Measurements from ENCODE around the gene CORO7.

The CORO7 gene

GRCh38 chr16:4332623-4333307 lies 83.6 kb downstream of the CORO7 start:
- peaks cover 5% of the 10 kb centered on the region; the same call in 1 of the 2 replicates for H3K36me3 ChIP-seq (ENCODE audit: insufficient read depth, low read length)
- H3K9me3 ChIP-seq (ENCODE audit: control insufficient read depth, insufficient read depth, low read length) = no peaks in the 10 kb centered on the region
- H3K9ac ChIP-seq (ENCODE audit: low read depth, low read length) = no peak overlapping the region
- peaks cover 10% of the 10 kb centered on the region; the same call in 1 of the 2 replicates for H3K4me1 ChIP-seq (ENCODE audit: insufficient read depth, low read length)

- H3K9me3 ChIP-seq (ENCODE audit: control insufficient read depth, insufficient read depth, low read length) = no peaks in the 10 kb centered on the region
- no peak overlapping the region for H3K9ac ChIP-seq (ENCODE audit: low read depth, low read length)
- H3K4me1 ChIP-seq (ENCODE audit: insufficient read depth, low read length) = peaks cover 12% of the 10 kb centered on the region; the same call in 1 of the 2 replicates
- peaks cover 5% of the 10 kb centered on the region; the same call in 1 of the 2 replicates for H3K36me3 ChIP-seq (ENCODE audit: insufficient read depth, low read length)
These were observed 84.3 kb downstream of the CORO7 start for GRCh38 chr16:4332083-4332482.

- H3K9ac ChIP-seq (ENCODE audit: low read depth, low read length) = no peak overlapping the region
- peaks cover 17% of the 10 kb centered on the region; the same call in 1 of the 2 replicates for H3K4me1 ChIP-seq (ENCODE audit: insufficient read depth, low read length)
- H3K36me3 ChIP-seq (ENCODE audit: insufficient read depth, low read length) = peaks cover under 1% of the 10 kb centered on the region; the same call in 1 of the 2 replicates
- no peaks in the 10 kb centered on the region for H3K9me3 ChIP-seq (ENCODE audit: control insufficient read depth, insufficient read depth, low read length)
These were observed 86.0 kb downstream of the CORO7 start for GRCh38 chr16:4330277-4330874.

- H3K4me1 ChIP-seq (ENCODE audit: insufficient read depth, low read length) = peaks cover 23% of the 10 kb centered on the region
- no peaks in the 10 kb centered on the region for H3K9me3 ChIP-seq (ENCODE audit: control insufficient read depth, insufficient read depth, low read length)
- H3K36me3 ChIP-seq (ENCODE audit: insufficient read depth, low read length) = no peaks in the 10 kb centered on the region
- H3K9ac ChIP-seq (ENCODE audit: low read depth, low read length) = peak overlapping the region; percentile 46; the same call in 1 of the 2 replicates
These were observed 87.3 kb downstream of the CORO7 start for GRCh38 chr16:4328782-4329775.

DNA sequence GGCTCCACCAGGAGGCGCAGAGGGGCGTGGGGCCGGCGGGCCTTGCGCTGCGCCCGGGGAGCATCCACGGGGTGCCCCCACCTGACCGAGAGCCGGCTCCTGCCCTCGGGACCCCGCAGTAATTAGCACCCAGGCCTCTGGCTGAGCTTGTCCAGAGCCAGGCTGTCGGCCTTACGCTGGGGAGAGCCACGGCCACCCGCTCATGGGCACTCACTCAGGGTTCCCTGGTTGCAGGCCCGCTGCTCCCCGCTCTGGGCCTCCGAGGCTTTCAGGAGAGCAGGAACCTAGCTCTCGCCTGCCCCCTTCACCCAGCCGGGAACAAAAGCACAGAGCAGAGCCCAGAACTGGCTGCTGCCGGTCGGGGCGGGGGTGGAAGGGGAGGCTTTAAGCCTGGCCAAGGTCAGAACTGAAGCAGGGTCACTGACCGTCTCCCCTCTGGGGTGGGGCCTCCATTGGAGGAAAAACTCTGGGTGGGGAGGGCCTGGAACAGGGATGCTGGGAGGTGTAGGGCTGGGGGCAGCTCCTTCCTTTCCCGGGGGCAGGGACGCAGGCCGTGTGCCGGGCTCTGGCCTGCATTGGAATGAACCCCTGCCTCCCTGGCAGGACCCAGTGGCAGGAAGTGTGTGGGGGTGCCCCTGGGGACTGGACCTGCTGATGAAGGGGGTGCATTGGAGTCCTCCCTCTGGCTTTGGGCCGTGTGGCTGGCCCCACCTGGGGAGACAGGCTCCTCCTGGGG lies 88.2 kb downstream of the CORO7 start:
- Histone ChIP-seq H3K9ac (ENCODE audit: low read depth, low read length) (peak overlapping the region; percentile 46), H3K9me3 (ENCODE audit: control insufficient read depth, insufficient read depth, low read length) (no peaks in the 10 kb centered on the region), H3K36me3 (ENCODE audit: insufficient read depth, low read length) (no peaks in the 10 kb centered on the region), H3K4me1 (ENCODE audit: insufficient read depth, low read length) (peaks cover 31% of the 10 kb centered on the region)

GRCh38 chr16:4327386-4328045 lies 88.9 kb downstream of the CORO7 start:
- Histone ChIP-seq H3K4me1 (ENCODE audit: insufficient read depth, low read length) (peaks cover 35% of the 10 kb centered on the region), H3K9ac (ENCODE audit: low read depth, low read length) (peak overlapping the region; percentile 46; the same call in 1 of the 2 replicates), H3K36me3 (ENCODE audit: insufficient read depth, low read length) (no peaks in the 10 kb centered on the region), H3K9me3 (ENCODE audit: control insufficient read depth, insufficient read depth, low read length) (no peaks in the 10 kb centered on the region)

DNA sequence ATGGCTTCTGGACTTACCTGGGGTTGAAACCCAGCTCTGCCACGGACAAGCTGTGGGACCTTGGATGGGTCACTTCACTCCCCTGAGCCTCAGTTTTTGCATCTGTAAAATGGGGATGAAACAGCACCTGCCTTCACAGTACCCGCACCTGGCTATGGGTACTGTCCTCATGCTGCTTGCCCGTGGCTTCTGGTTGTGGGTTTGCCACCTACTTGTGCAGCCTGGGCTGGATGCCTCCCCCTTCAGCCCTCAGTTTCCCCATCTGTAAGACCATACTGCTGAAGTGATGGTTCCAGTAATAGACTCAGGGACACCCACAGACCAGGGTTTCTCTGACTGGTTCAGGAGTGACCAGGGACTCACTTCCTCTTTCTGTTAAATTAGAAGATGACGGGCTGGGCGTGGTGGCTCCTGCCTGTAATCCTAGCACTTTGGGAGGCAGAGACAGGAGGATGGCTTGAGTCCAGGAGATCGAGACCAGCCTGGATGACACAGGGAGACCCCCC lies 91.1 kb downstream of the CORO7 start:
- Histone ChIP-seq H3K36me3 (ENCODE audit: insufficient read depth, low read length) (no peaks in the 10 kb centered on the region), H3K9ac (ENCODE audit: low read depth, low read length) (no peak overlapping the region), H3K9me3 (ENCODE audit: control insufficient read depth, insufficient read depth, low read length) (no peaks in the 10 kb centered on the region), H3K4me1 (ENCODE audit: insufficient read depth, low read length) (peaks cover 38% of the 10 kb centered on the region)

DNA sequence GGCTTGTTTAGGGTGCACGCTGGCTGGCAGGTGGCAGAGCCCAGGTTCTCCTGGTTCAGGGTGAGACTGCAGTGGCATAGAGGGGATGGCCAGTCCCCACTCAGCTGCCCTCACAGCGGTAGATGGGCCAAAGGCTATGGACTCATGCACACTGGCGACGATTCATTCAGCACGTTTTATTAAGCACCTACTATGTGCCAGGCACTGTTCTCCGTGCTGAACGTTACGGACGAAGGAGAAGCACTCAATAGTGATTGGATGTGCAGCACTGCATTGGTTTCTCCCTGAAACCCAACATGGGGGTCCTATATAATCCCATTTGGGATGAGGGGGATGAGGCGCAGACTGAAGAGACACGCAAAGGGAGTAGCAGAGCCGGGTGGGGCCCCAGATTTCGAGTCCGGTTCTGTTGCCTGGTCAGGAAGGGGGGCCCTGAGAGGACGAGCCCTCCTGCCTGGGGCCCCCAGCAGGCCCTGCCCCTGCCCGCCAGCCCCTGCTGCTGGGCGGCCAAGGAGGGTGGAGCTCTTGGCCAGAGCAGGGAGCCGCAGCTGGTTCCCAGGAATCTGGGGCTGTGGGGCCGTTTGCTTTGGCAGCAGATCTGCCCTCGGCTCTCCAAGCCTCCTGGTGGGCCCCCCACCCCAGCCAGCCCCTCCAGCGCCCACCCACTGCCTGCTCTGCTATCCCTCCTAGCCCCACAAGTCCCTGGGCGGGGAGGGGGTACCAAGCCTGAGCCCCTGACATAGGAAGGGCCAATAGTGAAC lies 91.7 kb downstream of the CORO7 start:
- no peak overlapping the region for H3K9ac ChIP-seq (ENCODE audit: low read depth, low read length)
- H3K4me1 ChIP-seq (ENCODE audit: insufficient read depth, low read length) = peaks cover 44% of the 10 kb centered on the region
- no peaks in the 10 kb centered on the region for H3K9me3 ChIP-seq (ENCODE audit: control insufficient read depth, insufficient read depth, low read length)
- no peaks in the 10 kb centered on the region for H3K36me3 ChIP-seq (ENCODE audit: insufficient read depth, low read length)

GRCh38 chr16:4323845-4324488 lies 92.4 kb downstream of the CORO7 start:
- no peaks in the 10 kb centered on the region for H3K9me3 ChIP-seq (ENCODE audit: control insufficient read depth, insufficient read depth, low read length)
- H3K36me3 ChIP-seq (ENCODE audit: insufficient read depth, low read length) = no peaks in the 10 kb centered on the region
- H3K9ac ChIP-seq (ENCODE audit: low read depth, low read length) = no peak overlapping the region
- H3K4me1 ChIP-seq (ENCODE audit: insufficient read depth, low read length) = peaks cover 47% of the 10 kb centered on the region

DNA sequence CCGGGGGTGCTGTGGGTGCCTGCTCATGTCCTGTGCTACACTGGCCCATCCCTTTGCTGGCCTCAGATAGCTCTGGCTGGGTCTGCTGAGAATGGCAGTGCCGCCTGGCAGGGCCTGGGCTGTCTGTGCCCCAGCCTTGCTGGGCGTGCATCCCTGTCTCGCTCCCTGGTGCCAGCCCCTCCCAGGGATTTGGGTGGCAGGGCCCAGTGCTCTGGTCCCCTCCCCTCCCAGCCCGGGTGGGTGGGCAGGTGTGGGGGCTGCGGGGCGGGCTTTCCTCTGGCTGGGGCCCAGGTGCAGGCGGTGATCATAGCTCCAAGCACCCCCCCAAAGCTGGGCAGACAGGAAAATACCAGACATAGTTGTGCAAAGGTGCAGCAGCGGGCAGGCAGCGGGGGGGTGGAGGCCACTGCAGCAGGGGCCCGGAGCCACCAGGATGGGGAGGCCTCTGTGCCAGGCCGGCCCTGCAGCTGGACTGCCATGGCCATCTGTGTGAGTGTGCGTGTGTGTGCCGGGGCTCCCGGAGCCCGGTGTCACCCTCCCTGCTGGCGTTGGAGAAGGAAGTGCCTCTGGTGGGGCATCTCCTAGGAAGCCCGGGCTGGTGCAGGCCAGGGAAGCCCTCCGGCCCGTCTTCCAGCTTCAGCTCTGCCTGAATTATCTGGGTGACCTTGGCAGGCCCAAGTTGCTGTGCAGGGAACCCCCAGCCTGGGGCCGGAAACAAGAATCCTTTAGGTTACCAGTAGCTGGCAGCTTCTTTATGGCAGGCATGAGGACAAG lies 93.1 kb downstream of the CORO7 start:
- Histone ChIP-seq H3K4me1 (ENCODE audit: insufficient read depth, low read length) (peaks cover 47% of the 10 kb centered on the region), H3K9ac (ENCODE audit: low read depth, low read length) (no peak overlapping the region), H3K36me3 (ENCODE audit: insufficient read depth, low read length) (no peaks in the 10 kb centered on the region), H3K9me3 (ENCODE audit: control insufficient read depth, insufficient read depth, low read length) (no peaks in the 10 kb centered on the region)

- Histone ChIP-seq H3K4me1 (ENCODE audit: insufficient read depth, low read length) (peaks cover 55% of the 10 kb centered on the region), H3K9me3 (ENCODE audit: control insufficient read depth, insufficient read depth, low read length) (no peaks in the 10 kb centered on the region), H3K9ac (ENCODE audit: low read depth, low read length) (no peak overlapping the region), H3K36me3 (ENCODE audit: insufficient read depth, low read length) (no peaks in the 10 kb centered on the region)
These were observed 94.0 kb downstream of the CORO7 start for GRCh38 chr16:4322121-4323052.
